GM18873 (cell line): ENCODE results near the gene CPED1.

Experiments used
- ATAC-seq: cut with Tn5 transposase; IDR thresholded peaks from one replicate; pipeline ENCODE4 v1.9.1; 2021; ENCODE audit warnings: mild to moderate bottlenecking, moderate library complexity, moderate number of reproducible peaks; ENCODE audit not compliant: unreplicated experiment, low FRiP score

Gene CPED1

GRCh38 chr7:121012170-121012874 is 23.8 kb downstream of the CPED1 start:
- ATAC-seq: no peak

GRCh38 chr7:121012919-121013318 is 24.4 kb downstream of the CPED1 start:
- no peak for ATAC-seq

- no peak for ATAC-seq
Measured at GRCh38 chr7:121015560-121015959, 27.0 kb downstream of the CPED1 start.

GRCh38 chr7:121016966-121017365 is 28.5 kb downstream of the CPED1 start:
- ATAC-seq: no peak

GRCh38 chr7:121017586-121017985 is 29.1 kb downstream of the CPED1 start:
- no peak for ATAC-seq

GRCh38 chr7:121019018-121019417 is 30.5 kb downstream of the CPED1 start:
- ATAC-seq: no peak

GRCh38 chr7:121020249-121020988 is 31.9 kb downstream of the CPED1 start:
- ATAC-seq: no peak

- ATAC-seq: no peak
Measured at GRCh38 chr7:121020989-121021969, 32.8 kb downstream of the CPED1 start.

- no peak for ATAC-seq
Measured at GRCh38 chr7:121023194-121023593, 34.7 kb downstream of the CPED1 start.

GRCh38 chr7:121023683-121024511 is 35.4 kb downstream of the CPED1 start:
- ATAC-seq: no peak

GRCh38 chr7:121024611-121025010 is 36.1 kb downstream of the CPED1 start:
- no peak for ATAC-seq

GRCh38 chr7:121026159-121026558 is 37.6 kb downstream of the CPED1 start:
- no peak for ATAC-seq

- no peak for ATAC-seq
Measured at GRCh38 chr7:121026577-121027111, 38.1 kb downstream of the CPED1 start.

- no peak for ATAC-seq
Measured at GRCh38 chr7:121027761-121028669, 39.5 kb downstream of the CPED1 start.

GRCh38 chr7:121029302-121029701 is 40.8 kb downstream of the CPED1 start:
- no peak for ATAC-seq

- no peak for ATAC-seq
Measured at GRCh38 chr7:121030308-121030707, 41.8 kb downstream of the CPED1 start.

- no peak for ATAC-seq
Measured at GRCh38 chr7:121032645-121033460, 44.3 kb downstream of the CPED1 start.

GRCh38 chr7:121034929-121035328 is 46.4 kb downstream of the CPED1 start:
- no peak for ATAC-seq
